GM23338 (cell line): Measurements from ENCODE around the gene NID1. TPM values are rescaled to one million over a fixed set of nuclear protein-coding genes. Genes with fewer than 3 reads are reported as not detected.

Experiments used
- ATAC-seq: fragments of 200-7000 bp; cut with Tn5 transposase; 3 replicates; pipeline ENCODE4 v1.9.1; 2020
- DNase-seq: peaks from one replicate; pipeline ENCODE4 v3.0.0-alpha.2; 2015; ENCODE audit warnings: low spot score
- H2AFZ ChIP-seq: fragments of 200-600 bp; sonication (generic); 2 replicates; pipeline ENCODE4 v1.8.0; 2016; ENCODE audit warnings: antibody characterized with exemption, mild to moderate bottlenecking, moderate library complexity
- H3F3A ChIP-seq: fragments of 200-600 bp; sonication (generic); replicated peaks from 2 replicates; pipeline ENCODE4 v1.8.0; 2017; ENCODE audit warnings: antibody characterized with exemption, mixed run types, low read depth
- H3K27ac ChIP-seq: fragments of 200-600 bp; sonication (generic); 2 replicates; pipeline ENCODE4 v1.6.1; 2016; ENCODE audit warnings: low read depth
- H3K27me3 ChIP-seq: fragments of 200-600 bp; sonication (generic); 2 replicates; pipeline ENCODE4 v1.8.0; 2016; ENCODE audit warnings: mild to moderate bottlenecking, mixed run types, moderate library complexity; ENCODE audit not compliant: insufficient read depth
- H3K36me3 ChIP-seq: fragments of 200-600 bp; sonication (generic); 2 replicates; pipeline ENCODE4 v1.8.0; 2016; ENCODE audit warnings: mild to moderate bottlenecking; ENCODE audit not compliant: insufficient read depth
- H3K4me1 ChIP-seq: fragments of 200-600 bp; sonication (generic); 2 replicates; pipeline ENCODE4 v1.8.0; 2016; ENCODE audit warnings: mild to moderate bottlenecking, moderate library complexity; ENCODE audit not compliant: insufficient read depth
- H3K4me2 ChIP-seq: fragments of 200-600 bp; sonication (generic); 2 replicates; pipeline ENCODE4 v1.7.1; 2017; ENCODE audit warnings: mixed run types
- H3K4me3 ChIP-seq: fragments of 200-600 bp; sonication (generic); 2 replicates; pipeline ENCODE4 v1.6.1; 2016; ENCODE audit warnings: mixed run types
- H3K79me2 ChIP-seq: fragments of 200-600 bp; sonication (generic); replicated peaks from 2 replicates; pipeline ENCODE4 v1.8.0; 2017; ENCODE audit warnings: mild to moderate bottlenecking; ENCODE audit not compliant: insufficient read depth
- H3K9me2 ChIP-seq: fragments of 200-600 bp; sonication (generic); 2 replicates; pipeline ENCODE4 v1.8.0; 2017; ENCODE audit not compliant: insufficient read depth
- H4K20me1 ChIP-seq: fragments of 200-600 bp; sonication (generic); replicated peaks from 2 replicates; pipeline ENCODE4 v1.8.0; 2017; ENCODE audit warnings: mild to moderate bottlenecking; ENCODE audit not compliant: insufficient read depth
- H3K27ac Mint-ChIP-seq: 2 replicates; pipeline ENCODE4 v1.8.0; 2020; ENCODE audit warnings: inconsistent platforms, mild to moderate bottlenecking, moderate library complexity, mixed read lengths
- H3K27me3 Mint-ChIP-seq: 3 replicates; pipeline ENCODE4 v1.8.0; 2022; ENCODE audit warnings: low read depth, mild to moderate bottlenecking, moderate library complexity, mixed read lengths, inconsistent platforms; ENCODE audit not compliant: insufficient read depth, poor library complexity
- H3K36me3 Mint-ChIP-seq: 3 replicates; pipeline ENCODE4 v1.8.0; 2021; ENCODE audit warnings: low read depth, mild to moderate bottlenecking, inconsistent platforms, moderate library complexity, mixed read lengths
- H3K4me1 Mint-ChIP-seq: 3 replicates; pipeline ENCODE4 v1.8.0; 2020; ENCODE audit warnings: mild to moderate bottlenecking, inconsistent platforms, mixed read lengths
- H3K4me3 Mint-ChIP-seq: 3 replicates; pipeline ENCODE4 v1.8.0; 2021; ENCODE audit warnings: moderate library complexity, mild to moderate bottlenecking, inconsistent platforms, mixed read lengths
- H3K9me3 Mint-ChIP-seq: 3 replicates; pipeline ENCODE4 v1.8.0; 2020; ENCODE audit warnings: moderate library complexity, mild to moderate bottlenecking, inconsistent platforms, mixed read lengths
- CREB1 ChIP-seq: fragments of 250-450 bp; sonication (Bioruptor Pico); IDR thresholded peaks from 2 replicates; pipeline ENCODE4 v1.5.0; 2020; ENCODE audit warnings: low read depth, mild to moderate bottlenecking, moderate library complexity
- CTCF ChIP-seq, 2 experiments: fragments of 200-600 bp in 1 of 2; sonication (generic) in 1 of 2; conservative IDR thresholded peaks; 2 replicates each; pipeline versions ENCODE4 v1.5.1 to v1.6.1; 2016 to 2017; ENCODE audit warnings: antibody characterized with exemption in 2 of 2, low read depth in 2 of 2, mild to moderate bottlenecking in 2 of 2, moderate library complexity in 1 of 2
- ETS1 ChIP-seq: IDR thresholded peaks from 2 replicates; pipeline ENCODE4 v1.6.1; 2016; ENCODE audit warnings: antibody characterized with exemption
- EZH2 ChIP-seq: fragments of 200-600 bp; sonication (generic); IDR thresholded peaks from one replicate; pipeline ENCODE4 v1.8.0; 2017; ENCODE audit warnings: antibody characterized with exemption, mild to moderate bottlenecking, low read depth; ENCODE audit not compliant: unreplicated experiment
- EZH2phosphoT487 ChIP-seq: fragments of 200-600 bp; sonication (generic); IDR thresholded peaks from one replicate; pipeline ENCODE4 v1.8.1; 2018; ENCODE audit warnings: antibody characterized with exemption; ENCODE audit not compliant: unreplicated experiment
- JUNB ChIP-seq: IDR thresholded peaks from one replicate; pipeline ENCODE4 v1.6.1; 2016; ENCODE audit warnings: antibody characterized with exemption; ENCODE audit not compliant: unreplicated experiment
- NANOG ChIP-seq: IDR thresholded peaks from 2 replicates; pipeline ENCODE4 v1.6.1; 2016; ENCODE audit warnings: antibody characterized with exemption, borderline replicate concordance
- POLR2AphosphoS5 ChIP-seq: IDR thresholded peaks from 2 replicates; pipeline ENCODE4 v1.6.1; 2016; ENCODE audit warnings: antibody characterized with exemption, low read depth
- STAT1 ChIP-seq: IDR thresholded peaks from one replicate; pipeline ENCODE4 v1.6.1; 2016; ENCODE audit warnings: antibody characterized with exemption; ENCODE audit not compliant: unreplicated experiment
- ZNF114 ChIP-seq: fragments of 250-450 bp; sonication (Bioruptor Pico); IDR thresholded peaks from 2 replicates; pipeline ENCODE4 v1.5.0; 2020; ENCODE audit warnings: mild to moderate bottlenecking, moderate library complexity
- ZNF331 ChIP-seq: fragments of 250-450 bp; sonication (Bioruptor Pico); IDR thresholded peaks from 2 replicates; pipeline ENCODE4 v1.5.0; 2020; ENCODE audit warnings: low read depth, mild to moderate bottlenecking, moderate library complexity
- ZNF462 ChIP-seq: fragments of 250-450 bp; sonication (Bioruptor Pico); IDR thresholded peaks from 2 replicates; pipeline ENCODE4 v1.5.0; 2020; ENCODE audit warnings: mild to moderate bottlenecking, moderate library complexity
- polyA plus RNA-seq: library from polyadenylated mRNA; unstranded; fragments of >200 nt; fragmentation: Nextera tagmentation; extraction: Ambion mirVana; gene quantifications from 2 replicates; pipeline ENCODE4 v1.2.1, GENCODE V29; 2016
- total RNA-seq: library from RNA; depleted of rRNA; stranded (reverse); fragments of >200 nt; shearing (Covaris generic); gene quantifications from 2 replicates; pipeline ENCODE4 v1.2.3, GENCODE V29; 2014
- TF ChIP-seq, protein P1 (sequence below): IDR thresholded peaks from one replicate; pipeline ENCODE4 v1.6.1; 2018; ENCODE audit warnings: antibody characterized with exemption; ENCODE audit not compliant: unreplicated experiment

NID1 gene
- total and polyA plus RNA-seq, 2 experiments from 2014 or later: 7.1 to 32.5 TPM

GRCh38 chr1:235945775-235946570, 118.9 kb downstream of the NID1 start:
- Histone ChIP-seq H3K4me2 (no peak overlapping the region), H4K20me1 (no peaks in the 10 kb centered on the region), H3K79me2 (no peaks in the 10 kb centered on the region), H3K27ac (no peak overlapping the region), H3K27me3 (no peaks in the 10 kb centered on the region), H3K9me2 (no peaks in the 10 kb centered on the region), H3K4me1 (no peaks in the 10 kb centered on the region), H3K36me3 (no peaks in the 10 kb centered on the region), H2AFZ (no peak overlapping the region), H3K4me3 (no peak overlapping the region), H3F3A (no peaks in the 10 kb centered on the region)
- H3K27me3 Mint-ChIP-seq: peaks cover 7% of the 10 kb centered on the region
- no peaks in the 10 kb centered on the region for H3K36me3 Mint-ChIP-seq
- TF ChIP-seq ZNF462: no peak
- no peak for TF ChIP-seq POLR2AphosphoS5
- TF ChIP-seq CREB1 (CRISPR knock-in tag): no peak
- no peak for TF ChIP-seq ZNF114 (CRISPR knock-in tag)
- no peak for TF ChIP-seq ZNF331 (CRISPR knock-in tag)
- no peak for TF ChIP-seq CTCF (conservative IDR thresholded peaks at IDR 0.05; ENCODE audit: low read depth in 2 of 2)
- no peak for TF ChIP-seq ETS1
- TF ChIP-seq STAT1: no peak
- no peak for TF ChIP-seq NANOG
- no peak for TF ChIP-seq EZH2
- TF ChIP-seq, protein P1, sequence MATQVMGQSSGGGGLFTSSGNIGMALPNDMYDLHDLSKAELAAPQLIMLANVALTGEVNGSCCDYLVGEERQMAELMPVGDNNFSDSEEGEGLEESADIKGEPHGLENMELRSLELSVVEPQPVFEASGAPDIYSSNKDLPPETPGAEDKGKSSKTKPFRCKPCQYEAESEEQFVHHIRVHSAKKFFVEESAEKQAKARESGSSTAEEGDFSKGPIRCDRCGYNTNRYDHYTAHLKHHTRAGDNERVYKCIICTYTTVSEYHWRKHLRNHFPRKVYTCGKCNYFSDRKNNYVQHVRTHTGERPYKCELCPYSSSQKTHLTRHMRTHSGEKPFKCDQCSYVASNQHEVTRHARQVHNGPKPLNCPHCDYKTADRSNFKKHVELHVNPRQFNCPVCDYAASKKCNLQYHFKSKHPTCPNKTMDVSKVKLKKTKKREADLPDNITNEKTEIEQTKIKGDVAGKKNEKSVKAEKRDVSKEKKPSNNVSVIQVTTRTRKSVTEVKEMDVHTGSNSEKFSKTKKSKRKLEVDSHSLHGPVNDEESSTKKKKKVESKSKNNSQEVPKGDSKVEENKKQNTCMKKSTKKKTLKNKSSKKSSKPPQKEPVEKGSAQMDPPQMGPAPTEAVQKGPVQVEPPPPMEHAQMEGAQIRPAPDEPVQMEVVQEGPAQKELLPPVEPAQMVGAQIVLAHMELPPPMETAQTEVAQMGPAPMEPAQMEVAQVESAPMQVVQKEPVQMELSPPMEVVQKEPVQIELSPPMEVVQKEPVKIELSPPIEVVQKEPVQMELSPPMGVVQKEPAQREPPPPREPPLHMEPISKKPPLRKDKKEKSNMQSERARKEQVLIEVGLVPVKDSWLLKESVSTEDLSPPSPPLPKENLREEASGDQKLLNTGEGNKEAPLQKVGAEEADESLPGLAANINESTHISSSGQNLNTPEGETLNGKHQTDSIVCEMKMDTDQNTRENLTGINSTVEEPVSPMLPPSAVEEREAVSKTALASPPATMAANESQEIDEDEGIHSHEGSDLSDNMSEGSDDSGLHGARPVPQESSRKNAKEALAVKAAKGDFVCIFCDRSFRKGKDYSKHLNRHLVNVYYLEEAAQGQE: no peak
- no peak for TF ChIP-seq JUNB
- no peak for TF ChIP-seq EZH2phosphoT487
- no peak overlapping the region for H3K4me3 Mint-ChIP-seq
- ATAC-seq: no peak
- H3K9me3 Mint-ChIP-seq: no peaks in the 10 kb centered on the region
- DNase-seq: no peak
- H3K4me1 Mint-ChIP-seq: no peaks in the 10 kb centered on the region
- no peak overlapping the region; the same call in 1 of the 2 replicates for H3K27ac Mint-ChIP-seq
